Hematopoietic multipotent progenitor cell treated with erythropoietin and hydrocortisone succinate and interleukin-3 and kit ligand, for 17 days (in vitro differentiated cells): ENCODE results near the gene USP7.

Experiments
- DNase-seq: peaks from one replicate; pipeline ENCODE4 v3.0.0-alpha.2; 2015; ENCODE audit warnings: low spot score

USP7 gene

DNA sequence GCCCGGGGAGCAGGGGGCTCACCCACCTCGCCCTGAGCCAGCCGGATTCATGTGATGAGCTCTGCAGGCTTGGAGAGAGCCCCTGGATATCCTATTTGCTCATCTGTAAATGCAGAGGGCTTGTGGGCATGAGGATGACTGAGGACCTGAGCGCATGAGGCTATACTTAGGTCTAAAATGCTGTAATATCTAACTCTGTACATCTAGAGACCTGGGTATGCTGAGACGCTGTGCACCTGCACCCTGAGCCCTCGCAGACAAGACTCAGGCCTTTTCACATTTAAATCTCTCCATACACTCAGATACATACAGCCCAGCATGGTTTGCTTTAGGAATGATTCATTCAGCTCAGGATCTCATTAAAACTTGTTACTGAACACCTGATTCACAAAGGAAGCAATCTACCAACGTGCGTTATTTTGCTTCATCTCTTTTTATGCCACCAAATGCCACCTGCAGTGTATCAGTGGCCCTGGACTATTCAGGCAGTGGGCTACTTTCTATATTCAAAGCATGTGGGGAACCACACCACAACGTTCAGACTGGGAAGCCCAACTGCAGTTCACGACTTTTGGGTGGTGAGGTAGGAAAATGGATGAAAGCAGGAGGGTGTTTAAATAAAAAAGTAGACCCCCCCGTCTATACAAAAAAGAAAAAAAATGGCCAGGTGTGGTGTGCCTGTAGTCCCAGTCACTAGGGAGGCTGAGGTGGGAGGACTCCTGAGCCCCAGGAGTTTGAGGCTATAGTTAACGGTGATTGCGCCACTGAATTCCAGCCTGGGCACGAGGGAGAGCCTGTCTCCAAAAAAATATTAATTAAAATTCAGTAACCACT, 12.0 kb downstream of the USP7 start:
- DNase-seq: no peak

DNA sequence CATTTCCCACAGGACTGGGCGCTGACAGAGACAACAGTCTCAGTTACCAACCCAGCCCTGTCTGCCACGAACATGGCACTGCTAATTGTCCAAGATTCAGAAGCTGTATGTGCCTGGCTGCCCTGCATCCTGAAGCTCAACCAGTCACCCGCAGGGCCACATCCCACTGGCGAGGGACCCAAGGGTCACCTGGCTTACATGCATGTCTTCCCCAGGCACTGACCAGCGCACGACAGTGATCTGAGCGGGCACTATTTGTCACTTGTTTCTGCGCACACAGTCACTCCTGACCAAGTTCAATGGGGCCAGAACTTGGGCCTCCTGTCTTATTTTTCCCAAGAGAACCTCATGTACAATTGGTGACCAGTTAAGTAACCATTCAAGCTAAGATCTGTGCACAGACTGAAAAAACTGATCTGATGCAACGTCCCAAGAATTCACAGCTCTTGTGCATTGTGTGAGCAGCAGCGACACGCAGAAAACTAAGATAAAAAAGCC, 13.1 kb downstream of the USP7 start:
- DNase-seq: no peak

DNA sequence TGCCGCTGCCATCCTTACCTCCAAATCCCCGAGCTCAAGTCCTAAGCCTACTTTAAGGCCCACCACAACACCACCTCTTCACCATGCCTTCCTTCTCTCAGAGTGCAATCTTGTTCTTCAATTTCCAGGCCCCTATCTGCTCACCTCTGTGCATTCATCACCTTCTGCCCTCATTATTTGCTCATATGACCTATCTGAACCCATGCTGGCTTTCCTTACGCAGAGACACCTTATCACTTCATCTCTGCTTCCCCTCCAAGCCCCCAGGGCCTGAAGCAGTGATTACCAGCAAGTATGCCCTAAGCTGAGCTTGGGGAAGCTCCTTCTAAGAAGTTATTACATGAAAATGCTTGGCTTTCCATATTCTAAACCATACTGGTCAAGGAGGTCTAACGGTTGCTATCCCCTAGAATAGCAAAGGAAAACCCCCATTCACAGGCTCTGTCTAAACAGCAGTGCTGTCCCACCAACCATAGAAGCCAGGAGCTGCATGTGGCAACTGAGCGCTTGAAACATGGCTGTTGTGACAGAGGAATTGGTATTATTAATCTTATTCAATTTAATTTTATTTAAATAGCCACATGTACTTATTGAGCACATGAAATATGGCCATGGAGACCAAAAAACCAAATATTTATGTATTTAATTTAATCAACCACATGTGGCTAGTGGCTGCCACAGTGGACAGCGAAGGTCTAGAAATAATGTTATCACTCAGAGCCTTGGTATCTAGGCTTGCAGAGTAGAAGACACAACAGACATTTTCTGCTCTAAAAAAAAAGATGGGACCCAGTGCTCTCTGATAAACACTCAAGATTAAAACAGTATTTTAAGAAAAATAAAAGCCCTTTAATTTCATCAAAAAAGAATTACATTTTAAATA, 13.9 kb downstream of the USP7 start:
- no peak for DNase-seq

DNA sequence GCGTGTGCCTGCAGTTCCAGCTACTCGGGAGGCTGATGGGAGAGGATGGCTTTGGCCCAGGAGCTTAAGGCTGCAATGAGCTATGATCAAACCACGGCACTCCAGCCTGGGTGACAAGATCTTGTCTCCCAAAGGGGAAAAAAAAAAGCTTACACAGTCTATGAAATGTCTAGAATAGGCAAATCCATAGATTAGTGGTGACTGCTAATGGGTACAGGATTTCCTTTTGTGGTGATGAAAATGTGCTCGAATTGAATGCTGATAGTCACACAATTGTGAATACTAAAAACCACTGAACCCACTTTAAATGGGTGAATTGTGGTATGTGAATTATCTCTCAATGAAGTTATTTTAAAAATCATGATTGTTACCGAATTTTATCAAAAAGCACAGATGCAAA, 14.9 kb downstream of the USP7 start:
- DNase-seq: no peak

DNA sequence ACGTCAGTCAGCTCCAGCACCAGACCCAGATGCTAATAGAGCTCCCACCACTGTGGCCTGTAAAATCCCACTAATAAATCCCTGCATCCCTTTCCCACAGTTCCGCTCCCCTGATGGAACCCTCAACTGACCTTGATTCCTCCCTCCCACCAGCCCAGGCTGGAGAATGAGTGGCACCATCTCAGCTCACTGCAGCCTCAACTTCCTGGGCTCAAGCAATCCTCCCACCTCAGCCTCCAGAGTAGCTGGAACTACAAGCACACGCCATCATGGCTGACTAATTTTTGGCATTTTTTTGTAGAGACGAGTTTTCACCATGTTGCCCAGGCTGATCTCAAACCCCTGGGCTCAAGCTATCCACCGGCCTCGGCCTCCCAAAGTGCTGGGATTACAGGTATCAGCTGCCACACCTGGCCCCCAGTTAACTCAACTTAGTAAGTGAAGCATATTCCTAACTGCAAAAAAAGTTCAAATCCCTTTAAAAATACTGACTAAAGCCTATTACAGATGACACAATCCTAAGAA, 15.6 kb downstream of the USP7 start:
- no peak for DNase-seq

DNA sequence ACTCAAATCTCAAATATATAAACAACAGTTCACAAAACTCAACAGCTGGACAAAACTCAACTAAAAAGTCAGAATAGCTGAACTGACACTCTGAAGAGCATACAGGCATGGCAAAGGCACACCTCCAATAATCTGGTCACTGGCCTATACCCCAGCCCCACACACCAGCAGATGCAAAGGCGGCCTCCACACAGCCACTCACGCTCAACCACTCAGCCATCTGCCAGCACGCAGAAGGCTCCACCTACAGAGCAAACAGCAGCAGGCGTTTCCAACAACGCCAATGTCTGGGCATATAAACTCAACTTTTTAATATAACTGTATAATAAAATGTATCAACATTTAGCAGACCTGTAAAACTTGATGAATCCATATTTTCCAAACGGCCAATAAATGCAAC, 17.2 kb downstream of the USP7 start:
- no peak for DNase-seq

DNA sequence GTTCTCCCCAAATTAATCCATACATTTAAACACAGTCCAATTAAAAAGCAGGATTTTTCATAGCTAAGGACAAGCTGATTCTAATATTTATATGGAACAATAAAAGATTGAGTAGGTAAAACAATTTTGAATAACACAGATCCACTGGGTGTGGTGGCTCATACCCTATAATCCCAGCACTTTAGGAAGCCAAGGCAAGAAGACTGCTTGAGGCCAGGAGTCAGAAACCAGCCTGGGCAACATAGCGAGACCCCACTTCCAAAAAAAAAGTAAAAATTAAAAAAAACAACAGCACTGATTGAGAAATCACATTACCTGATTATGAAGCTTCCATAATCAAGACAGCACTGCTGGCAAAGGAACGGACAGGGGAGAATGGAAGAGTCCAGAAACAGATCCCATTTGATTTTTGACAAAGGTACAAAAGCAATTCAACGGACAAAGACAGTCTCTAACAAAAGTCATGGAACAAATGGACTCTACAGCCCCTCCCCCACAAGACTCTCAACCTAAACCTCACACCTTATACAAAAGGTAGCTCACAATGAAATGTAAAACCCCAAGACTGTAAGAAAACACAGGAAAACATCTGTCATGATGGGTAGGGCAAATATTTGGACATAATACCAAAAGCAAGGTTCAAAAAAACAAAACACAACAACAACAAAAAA, 17.9 kb downstream of the USP7 start:
- DNase-seq: no peak

DNA sequence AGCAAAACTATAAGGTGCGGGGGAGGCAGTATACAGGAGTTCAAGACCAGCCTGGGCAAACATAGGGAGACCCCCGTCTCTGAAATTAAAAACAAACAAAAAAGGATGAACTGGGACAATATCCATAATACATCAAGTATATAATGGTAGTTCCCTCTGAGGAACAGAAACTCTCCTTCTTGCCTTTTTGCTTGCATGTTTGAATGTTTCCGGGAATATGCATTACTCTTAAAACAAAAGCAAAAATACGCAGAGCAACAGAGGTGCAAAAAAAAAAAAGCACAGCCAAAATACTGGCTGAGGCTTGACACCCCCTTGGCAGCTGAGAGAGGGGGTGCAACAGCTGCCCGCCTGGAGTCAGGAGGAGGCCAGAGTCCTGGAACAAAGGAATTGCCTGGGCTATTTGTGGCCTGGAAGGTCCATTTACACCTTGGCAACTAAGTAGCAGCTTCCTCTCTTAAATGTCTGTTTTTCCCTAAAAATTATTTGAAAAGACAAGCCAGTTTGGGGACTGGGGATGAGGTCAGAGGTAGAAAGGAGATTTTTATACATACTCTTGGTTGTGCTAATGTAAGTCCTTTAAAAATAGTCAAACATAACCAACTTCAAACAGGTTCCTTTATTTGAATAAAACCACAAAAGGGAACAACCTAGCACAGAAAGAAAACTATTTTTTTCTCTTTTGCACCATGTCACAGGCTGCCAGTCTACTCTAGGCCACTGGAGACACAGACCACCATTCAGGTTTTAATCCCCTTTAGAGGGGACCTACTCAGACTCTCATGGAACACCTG, 19.5 kb downstream of the USP7 start:
- no peak for DNase-seq

DNA sequence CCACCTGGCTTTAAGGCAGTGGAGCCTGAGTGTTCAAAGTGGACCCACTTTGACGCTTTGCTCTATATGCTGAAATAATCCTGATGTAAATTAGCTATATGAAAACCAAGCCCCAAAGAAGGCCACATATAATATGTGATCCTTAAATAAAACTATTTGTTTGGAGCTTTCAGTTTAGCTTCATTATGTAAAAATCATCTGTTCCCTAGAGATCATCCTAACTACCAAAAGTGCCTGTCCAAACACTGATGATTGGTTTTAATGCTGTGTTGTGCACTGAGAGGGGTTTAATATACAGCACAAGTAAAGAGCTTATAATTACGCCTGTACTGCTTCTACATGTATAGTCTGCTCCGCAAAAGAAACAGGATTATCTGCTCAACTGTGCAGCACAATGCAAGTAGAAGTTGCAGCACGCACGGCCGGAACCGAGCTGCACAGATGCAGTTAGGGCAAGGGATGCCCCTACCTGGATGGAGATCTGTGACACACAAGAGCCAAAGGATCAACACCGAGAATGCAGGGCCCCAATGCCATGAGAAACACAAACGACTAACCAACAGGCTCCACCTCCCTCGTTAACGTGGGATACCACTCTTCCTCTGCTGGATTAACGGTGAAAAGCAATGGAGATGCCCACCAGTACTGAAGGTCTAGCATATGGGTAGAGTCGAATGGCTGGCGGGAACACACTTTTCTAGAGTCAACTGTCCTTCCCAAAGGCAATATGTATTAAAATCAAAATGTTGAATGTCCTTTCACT, 20.5 kb downstream of the USP7 start:
- no peak for DNase-seq

DNA sequence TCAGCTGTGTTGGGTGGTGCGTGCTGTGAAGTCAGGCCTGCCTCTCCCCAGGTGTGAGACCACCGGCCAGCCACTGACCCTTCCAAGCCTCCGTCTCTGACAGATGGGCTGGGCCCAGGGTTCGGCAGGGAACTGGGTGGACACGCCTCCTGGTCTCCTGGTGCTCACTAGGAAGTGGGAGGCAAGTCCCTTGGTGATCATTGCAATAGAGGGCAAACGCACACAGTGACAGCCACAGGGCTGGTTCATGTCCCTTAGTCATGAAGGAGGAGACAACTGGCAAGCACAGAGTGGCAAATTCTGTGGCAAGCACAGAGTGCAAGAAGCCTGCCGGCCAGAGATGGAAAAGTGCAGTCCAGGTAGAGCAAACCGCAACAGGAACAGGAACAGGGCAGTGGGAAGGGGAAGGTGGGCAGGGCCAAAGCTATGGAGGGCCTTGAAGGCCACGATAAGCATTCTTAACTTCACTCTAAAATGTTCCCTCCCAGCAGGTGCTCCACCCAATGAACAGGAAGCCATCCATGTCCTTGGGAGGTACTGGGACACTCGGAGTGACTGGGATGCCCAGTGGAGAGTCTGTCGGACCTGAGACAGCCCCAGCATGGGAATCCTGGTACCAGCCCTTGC, 21.9 kb downstream of the USP7 start:
- DNase-seq: peak; percentile 45

DNA sequence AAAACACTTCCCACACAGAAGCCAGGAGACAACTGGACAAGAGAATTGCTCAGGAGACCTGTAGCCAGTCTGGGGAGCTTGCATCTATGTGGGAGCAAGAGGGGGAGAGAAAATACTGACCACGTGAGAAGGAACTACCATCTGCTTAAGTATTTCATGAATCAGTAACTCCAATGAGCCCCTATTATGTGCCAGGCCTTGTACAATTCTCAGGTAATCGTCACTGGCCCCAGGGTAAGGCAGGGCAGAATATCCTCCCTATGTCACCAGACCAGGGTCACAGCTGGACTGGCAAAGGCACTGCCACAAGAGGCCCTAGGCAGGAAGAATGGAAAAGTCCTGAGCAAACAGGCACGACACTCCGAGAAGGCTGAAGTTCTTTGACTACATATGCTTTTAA, 25.9 kb downstream of the USP7 start:
- DNase-seq: no peak

DNA sequence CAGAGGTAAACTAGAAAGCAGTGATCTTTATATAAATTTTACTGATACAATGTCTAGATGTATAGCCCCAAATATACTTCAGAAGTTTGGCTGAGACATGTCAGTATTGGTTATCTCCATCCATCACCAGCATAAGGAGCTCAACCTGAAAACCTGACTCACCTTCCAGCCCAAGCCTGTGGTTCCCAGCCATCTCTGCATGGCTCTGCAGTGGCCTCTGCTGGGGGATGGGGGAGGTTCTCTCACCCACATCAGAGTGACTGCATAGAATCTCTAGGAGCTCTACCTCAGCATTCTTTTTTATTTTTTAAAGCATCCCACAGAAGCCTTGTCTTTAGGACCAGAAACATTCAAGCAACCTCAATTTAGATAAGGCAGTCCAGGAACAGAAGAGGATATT, 27.3 kb downstream of the USP7 start:
- peak; percentile 81 for DNase-seq

DNA sequence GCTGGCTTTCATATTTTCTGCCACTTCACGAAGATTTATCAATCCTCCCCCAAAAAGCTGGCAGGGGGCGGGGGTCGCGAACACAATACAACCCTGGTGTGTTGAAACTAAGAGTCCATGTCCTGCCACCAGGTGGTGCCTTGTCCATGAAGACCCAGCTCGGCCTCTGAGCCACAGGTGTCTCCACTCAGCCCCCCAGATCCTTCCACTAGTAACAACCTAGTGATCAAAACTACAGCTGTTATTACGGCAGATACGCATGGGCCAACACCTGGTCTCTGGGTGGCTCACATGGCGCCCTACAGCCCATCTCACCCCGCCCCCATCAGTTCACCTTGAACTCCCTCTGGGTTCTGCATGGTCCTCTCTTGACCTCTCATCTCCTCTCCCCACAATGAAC, 27.7 kb downstream of the USP7 start:
- peak; percentile 40 for DNase-seq

DNA sequence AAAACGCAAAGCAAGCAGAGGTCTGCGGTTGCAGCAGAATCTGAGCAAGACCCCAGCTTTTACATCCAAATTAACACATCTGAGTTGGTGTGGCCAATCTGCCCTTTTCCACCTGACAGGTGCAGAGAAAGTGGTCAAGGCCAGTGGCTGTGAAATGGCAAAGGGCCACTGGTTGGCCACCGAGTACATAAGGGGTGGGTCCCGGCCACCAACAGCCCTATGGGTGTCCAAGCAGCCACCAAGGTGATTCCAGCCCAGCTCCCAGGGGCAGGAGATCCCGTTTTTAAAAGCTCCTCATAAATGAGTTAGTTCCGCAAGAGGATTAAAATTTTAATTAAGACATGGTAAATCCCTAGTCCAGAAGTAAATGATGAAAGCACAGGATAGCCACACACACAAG, 29.1 kb downstream of the USP7 start:
- no peak for DNase-seq

DNA sequence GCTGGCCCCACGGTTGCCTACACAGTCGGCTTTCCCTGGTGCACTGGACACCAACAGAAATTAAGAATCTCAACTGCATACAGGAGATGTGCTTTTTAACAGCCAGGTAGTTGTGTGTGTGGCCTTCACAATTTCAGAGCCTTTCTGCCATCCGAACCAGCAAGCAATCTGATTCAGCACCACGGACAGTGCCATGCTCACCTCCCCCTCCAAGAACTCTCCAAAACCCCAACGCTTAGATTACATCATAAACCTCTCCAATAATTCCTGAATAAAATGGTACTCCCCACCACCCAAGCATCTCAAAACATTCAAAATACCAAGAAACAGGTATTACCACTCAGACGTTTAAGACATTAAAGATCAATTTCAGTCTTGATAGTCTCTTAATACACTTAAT, 31.8 kb downstream of the USP7 start:
- no peak for DNase-seq

DNA sequence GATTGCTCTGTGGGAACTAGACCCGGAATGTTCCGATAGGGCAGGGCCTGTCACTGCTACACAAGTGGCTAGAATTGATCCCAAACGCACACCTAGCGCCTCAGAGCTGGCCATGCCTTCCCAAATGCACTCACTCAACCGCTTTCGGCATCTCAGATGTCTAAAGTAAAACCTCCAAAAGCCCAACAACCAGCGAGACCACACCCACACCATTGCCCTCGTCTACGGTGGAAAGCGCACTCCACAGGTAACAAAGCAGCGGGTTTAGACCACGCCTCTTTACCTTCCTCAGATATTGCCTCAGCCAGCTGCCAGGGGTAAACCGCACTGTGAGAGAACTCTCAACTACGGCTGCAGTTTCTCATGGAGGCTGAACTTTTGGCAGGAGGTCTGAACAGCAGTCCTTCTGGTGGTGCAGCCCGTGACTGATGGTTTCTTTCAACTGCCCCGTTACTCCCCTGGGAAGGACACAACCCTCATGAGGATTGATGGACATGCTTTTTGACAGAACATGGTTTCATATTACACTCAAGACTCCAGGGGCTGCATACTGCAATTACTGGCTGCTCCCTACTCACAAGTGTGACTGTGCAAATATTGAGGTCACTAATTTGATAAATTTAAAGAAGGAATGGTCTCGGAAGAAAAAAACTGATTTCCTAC, 34.5 kb downstream of the USP7 start:
- no peak for DNase-seq

DNA sequence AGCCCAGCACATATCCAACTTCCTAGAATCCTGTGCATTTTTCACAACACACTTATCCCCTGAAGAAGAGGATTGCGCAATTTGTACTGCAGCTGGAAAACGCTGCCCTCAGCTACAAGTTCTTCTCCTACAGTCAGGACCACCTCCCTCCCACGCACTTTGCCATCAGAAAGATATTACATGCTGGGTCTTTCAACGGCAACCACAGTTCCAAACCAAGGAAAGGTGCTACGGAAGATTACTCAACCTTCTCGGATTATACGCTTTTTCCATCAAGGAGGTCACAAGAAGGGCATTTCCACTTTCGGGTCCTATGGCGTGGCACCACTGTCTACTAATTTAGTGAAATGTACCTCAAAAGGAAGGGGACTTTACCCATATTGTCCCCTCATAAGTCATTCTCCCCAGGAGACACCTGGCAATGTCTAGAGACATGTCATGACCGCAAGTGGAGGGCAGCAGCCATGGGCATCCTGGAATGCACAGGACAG, 35.2 kb downstream of the USP7 start:
- no peak for DNase-seq

DNA sequence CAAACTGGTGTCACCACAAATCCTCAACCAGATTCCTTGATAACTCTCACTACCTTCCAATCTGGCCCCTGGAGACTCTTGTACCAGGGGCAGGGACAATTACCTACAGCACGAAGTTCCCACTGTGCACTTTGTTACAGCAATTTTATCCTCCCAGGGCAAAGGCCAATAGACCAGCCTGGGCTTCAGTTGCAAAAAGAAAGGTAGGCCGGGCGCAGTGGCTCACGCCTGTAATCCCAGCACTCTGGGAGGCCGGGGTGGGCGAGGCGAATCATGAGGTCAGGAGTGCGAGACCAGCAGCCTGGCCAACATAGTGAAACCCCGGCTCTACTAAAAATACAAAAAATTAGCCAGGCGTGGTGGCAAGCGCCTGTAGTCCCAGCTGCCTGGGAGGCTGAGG, 36.9 kb downstream of the USP7 start:
- DNase-seq: no peak

DNA sequence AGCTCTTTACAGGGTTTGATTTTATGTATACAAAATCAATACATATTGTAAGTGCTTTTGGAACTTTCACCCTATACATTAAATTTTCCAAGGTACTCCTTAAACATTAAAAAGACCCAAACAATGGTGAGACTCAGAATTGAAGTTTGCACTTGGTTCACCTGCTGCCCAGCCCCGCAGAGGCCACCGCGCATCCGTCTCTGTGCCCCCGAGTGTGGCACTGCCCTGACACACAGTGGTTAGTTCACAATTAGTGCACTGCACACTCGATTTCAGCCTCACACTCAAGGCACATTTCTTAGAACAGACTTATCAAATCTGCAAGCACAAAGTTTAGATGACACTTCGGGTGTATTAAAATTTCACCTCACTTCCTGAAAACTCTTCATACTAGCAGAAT, 38.3 kb downstream of the USP7 start:
- no peak for DNase-seq

DNA sequence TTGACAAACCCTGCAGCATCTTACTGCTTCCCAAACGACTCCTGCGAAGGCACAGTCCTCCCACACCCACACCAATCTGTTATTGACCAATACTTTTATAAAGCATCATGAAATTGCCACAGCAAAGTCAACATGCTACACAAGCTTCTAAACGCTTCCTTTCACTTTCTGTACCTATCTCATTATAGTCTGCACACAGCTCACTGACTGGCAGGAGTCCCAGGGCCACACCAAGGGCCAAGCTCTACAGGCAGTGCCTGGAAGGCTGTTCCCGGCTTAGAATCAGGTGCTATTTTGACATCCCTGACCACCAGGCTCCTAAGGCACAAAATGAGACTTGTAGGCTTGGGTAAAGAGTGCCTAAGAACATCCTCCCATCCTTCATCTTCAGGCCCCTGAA, 39.5 kb downstream of the USP7 start:
- DNase-seq: no peak
